ENCODE results near the gene INPP5D. TPM values are rescaled to one million over a fixed set of nuclear protein-coding genes. Genes with fewer than 3 reads are reported as not detected.
"Not testable (repeated sequence)": the region's sequence is repeated elsewhere in the genome, so short reads cannot be mapped to it uniquely, and the experiment has no call there.

The INPP5D gene
- total RNA-seq, 2 donors from 2014 or later, result 14.0 to 19.9 TPM

DNA sequence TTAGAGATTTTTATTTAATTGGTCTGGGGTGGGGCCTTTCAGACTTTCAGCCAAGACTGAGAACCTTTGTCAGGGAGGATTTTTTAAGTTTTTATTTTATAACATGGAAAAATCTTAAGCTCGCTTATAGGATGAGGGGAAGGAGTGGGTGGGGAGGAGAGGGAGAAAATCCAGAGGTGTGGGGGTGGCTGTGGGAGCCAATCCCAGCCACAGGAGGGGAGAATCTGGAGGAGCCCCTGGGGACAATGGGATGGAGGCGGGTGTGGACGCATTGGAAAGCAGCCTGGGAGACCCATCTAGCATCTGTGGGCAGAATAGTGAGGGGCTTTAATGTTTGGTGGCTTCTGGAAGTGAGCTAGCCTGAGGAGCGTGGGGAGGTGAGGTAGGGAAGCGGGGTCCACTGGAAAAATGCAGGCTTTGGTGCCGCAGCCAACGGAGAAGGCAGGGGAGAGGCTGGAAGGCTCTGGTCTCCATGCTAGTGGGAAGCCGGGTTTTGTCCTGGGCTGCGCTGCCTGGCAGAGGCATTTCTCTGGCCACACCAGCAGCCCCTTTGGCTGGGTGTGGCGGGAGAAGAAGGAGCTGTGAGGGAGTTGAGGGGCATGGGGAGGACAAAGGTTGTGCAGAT, 11.5 kb upstream of the INPP5D start:
- intact Hi-C loops (cut with DNase I), result no loop called here
- peak; percentile 47 for DNase-seq (ENCODE audit: low spot score)

DNA sequence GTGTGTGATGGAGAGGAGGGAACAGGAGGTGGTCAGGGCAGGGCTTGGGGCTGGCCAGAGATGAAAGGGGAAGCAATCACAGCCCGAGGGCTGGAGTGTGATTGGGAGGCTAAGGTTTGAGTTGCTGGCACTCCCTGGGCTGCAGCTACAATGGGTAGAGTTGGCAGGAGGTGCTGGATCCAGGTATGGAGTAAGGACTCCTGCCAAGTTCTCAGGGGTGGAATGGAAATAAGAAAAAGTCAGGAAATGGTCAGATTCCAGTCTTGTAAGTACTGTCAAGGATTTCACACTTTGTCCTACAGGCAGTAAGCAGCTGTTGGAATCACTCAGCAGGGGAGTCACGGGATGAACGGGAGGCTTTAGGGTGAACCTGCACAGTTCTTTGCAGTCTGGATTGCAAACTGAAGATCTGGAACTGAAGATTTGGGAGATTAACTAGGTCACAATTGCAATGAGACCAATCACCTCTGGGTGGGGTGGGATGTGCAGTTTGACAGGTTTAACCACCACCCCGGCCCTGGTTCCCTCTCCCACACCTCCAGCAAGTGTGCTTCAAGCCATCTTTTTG, 10.9 kb upstream of the INPP5D start:
- intact Hi-C loops (cut with DNase I), result no loop called here
- peak; percentile 20 for DNase-seq (ENCODE audit: low spot score)

DNA sequence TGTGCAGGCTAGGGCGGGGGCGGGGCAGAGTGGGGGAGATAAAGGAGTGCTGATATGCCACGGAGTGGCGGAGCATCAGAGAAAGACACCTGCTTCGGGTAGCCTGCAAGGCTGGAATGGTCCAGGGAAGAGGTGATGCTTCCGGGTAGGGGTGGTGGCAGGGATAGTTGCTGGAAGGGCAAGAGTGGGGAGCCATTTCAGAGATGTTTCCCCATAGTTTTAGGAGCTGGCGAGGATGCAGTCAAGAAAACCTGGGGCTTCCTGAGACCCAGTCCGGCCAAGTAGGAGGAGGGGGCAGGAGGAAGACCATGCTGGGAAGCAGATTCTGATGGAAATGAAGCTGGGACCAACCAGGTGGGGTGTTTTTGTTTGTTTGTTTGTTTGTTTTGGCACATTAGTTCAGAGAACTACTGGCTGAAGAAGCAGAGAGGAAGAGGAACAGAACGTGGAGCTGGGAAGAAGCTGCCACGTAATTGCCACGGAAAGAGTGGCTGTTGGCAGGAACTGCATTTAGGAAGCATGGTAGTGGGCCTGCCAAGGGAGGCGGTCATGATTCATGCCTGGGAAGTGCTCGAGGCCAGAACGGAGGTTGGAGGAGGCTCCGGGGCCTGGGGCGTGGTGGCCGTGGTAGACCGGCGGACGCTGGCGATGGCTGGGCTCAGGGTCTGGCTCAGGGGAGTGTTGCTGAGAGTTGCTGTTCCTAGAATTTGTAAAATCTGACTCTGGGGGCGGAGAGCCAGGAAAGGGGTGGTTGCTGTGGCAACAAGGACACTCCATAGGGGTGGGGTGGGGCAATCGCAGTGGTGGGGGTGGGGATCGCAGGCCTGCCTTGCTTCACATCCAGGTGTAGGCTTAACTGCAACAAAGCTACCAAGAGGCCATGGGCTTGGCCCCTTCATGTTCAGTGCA, 8.6 kb upstream of the INPP5D start:
- DNase-seq (ENCODE audit: low spot score), result peak; percentile 94
- intact Hi-C loops (cut with DNase I), result no loop called here

DNA sequence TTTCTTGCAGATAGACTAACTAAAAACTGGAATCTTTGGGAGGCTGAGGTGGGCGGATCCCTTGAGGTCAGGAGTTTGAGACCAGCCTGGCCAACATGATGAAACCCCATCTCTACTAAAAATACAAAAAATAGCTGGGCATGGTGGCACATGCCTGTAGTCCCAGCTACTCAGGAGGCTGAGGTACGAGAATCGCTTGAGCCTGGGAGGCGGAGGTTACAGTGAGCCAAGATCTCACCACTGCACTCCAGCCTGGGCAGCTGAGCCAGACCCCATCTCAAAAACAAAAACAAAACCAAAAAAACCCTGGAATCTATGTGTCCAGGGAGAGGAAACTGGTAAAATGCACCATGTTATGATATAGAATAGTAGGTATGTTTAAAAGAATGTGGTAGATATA, 7.6 kb upstream of the INPP5D start:
- intact Hi-C loops (cut with DNase I), result not testable (repeated sequence)
- DNase-seq (ENCODE audit: low spot score), result peak; percentile 19

DNA sequence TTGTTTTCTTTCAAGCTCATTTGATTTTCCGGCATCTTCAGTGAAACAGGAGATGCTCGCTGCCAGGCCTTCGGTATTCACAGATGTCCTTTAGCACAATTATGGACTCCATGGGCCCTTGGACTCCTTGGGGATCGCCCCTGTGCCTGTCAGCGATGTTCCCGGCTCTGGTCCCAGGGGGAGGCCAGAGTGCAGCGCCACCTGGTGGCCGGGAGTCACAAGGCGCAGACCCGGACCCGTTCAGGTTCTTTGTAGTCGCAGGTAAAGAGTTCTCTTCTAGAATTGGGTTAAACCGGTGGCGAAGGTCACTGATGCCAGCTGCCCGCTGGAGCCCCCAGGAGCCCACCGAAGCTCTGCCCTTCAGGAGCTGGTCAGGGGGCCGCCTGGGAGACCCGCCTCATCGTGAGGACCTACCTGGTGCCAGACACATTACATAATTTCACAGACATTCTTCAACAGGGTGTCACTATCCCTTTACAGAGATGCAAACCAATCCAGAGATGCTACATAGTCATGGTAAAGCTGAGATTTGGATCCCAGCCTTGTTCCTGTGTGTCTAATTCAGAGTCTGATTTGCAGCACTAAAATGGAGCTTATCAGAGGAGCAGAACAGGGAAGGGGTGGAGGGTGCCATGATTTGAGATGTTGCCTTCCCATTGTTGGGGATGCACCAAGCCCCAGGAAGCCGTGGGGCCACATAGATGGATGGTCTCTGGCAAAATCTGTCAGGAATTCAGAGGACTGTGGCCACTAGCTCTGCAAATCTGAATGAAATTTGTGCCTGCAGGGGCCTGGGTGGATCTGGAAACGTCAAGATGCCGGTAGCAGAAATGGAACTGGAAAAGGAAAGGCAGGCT, 6.0 kb upstream of the INPP5D start:
- DNase-seq (ENCODE audit: low spot score), result peak; percentile 89

DNA sequence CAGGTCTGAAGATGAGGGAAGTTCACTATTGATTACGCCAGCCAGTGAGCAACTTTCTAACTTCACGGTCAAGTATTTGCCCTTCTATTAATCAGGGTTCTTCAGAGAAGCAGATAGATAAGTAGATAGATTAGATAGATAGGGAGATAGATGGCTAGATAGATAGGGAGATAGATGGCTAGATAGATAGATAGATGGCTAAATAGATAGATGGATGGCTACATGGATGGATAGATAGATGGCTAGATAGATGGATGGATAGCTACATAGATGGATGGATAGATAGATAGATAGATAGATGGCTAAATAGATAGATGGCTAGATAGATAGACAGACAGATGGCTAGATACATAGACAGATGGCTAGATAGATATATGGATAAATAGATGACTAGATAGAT, 4.8 kb upstream of the INPP5D start:
- DNase-seq (ENCODE audit: low spot score), result no peak
- intact Hi-C loops (cut with DNase I), result no loop called here

More for the DNA sequence above, 6.0 kb upstream of the INPP5D start:
- intact Hi-C loops (cut with DNase I), result no loop called here

DNA sequence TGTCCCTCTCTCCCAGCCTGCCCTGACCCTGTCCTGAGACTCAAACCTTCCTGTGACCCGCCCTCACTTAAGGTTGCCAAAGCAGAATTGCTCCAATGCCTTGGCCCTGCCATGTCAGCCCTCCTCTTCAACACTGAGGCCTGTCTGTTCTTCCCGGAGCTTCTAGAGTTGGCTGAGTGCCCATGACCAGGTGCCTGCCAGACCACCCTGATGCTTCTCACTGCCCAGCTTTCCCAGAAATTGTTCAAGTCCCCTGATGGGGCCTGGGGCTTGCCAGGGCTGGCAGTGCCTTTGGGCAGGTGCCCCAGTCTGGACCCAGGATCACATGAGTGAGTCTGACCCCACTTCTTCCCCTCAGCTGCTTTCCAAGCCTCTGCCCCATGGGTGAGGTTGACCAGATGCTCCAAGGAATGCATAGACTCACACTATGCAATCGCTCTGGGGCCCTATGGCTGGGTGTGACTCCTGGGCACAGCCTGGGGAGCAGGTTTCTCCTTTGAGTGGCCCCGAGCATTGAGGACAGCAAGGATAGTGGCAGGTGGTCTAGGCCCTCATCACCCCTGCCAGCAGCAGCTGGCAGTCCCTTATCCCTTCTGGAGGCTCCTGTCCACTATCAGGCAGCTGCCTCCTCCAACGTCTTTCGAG, 3.1 kb upstream of the INPP5D start:
- DNase-seq (ENCODE audit: low spot score), result peak; percentile 45
- intact Hi-C loops (cut with DNase I), result no loop called here

DNA sequence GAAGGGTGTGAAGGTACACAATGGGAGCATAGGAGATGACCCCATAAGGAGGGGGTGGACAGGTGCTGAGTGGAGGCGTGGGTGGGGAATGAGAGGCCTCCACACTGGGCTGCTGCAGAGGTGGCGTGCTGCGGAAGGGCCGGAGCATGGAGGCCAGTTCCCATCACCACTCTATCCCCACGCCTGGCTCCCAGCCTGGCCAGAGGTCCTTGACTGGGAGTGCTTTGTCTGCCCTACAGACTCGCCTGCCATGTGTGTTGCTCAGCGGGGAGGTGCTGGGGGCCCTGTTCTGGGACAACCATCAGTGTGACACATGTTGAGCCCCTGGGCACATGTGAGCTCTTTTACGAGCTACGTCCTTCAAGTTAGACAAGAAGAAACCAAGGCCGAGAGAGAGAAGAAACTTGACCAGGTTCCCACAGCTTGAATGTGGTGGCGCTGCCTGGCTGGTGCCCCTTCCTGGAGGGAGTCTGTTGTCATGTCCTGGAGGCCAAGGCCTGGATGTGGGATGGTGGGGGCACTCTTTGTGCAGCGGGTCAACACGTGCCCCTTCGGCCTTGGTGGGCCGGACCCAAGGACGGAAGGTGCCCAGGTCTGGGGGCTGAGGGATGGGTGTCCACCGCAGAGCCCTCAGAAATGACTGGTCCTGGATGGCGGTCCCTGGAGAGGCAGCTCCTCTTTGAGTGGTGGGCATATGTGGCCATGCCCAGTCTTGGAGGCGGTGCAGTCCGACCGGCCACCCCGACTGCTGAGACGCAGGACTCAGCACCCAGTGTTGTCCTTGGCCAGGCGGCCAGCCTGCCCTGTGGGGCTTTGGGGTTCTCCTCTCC, 1.2 kb upstream of the INPP5D start:
- peak; percentile 74 for DNase-seq (ENCODE audit: low spot score)
- intact Hi-C loops (cut with DNase I), result no loop called here

DNA sequence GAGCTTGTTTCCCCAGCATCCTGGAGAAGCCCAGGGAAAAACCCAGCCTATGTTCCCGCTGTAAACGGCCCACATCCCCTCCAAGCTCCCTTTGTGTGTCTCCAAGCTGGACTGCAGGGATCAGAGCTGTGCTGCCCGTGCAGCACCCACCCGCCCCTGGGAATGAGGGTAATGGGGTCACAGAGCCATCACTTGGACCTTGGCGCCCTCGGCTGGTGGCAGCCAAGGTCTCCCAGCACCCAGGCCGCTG, 670 bp upstream of the INPP5D start:
- no peak for DNase-seq (ENCODE audit: low spot score)
- intact Hi-C loops (cut with DNase I), result no loop called here

DNA sequence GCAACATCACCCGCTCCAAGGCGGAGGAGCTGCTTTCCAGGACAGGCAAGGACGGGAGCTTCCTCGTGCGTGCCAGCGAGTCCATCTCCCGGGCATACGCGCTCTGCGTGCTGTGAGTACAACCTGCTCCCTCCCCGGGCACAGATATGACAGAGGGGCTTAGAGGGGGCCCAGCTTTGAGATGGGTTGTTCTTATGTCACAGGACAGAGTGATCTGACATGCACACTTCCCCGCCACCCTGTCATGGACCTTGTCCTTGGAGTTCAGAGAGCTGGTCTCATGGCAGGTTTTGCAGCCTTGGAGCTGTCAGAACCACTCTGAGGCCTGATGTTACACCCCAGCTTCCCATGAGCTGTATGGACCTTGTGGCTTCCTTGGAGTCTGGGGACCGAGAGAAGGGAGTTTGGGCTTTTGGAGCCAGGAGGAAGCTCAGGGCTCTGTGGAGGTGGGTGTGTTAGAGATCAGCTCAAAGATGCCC, 398 bp downstream of the INPP5D start:
- intact Hi-C loops (cut with DNase I), result no loop called here
- DNase-seq (ENCODE audit: low spot score), result no peak

DNA sequence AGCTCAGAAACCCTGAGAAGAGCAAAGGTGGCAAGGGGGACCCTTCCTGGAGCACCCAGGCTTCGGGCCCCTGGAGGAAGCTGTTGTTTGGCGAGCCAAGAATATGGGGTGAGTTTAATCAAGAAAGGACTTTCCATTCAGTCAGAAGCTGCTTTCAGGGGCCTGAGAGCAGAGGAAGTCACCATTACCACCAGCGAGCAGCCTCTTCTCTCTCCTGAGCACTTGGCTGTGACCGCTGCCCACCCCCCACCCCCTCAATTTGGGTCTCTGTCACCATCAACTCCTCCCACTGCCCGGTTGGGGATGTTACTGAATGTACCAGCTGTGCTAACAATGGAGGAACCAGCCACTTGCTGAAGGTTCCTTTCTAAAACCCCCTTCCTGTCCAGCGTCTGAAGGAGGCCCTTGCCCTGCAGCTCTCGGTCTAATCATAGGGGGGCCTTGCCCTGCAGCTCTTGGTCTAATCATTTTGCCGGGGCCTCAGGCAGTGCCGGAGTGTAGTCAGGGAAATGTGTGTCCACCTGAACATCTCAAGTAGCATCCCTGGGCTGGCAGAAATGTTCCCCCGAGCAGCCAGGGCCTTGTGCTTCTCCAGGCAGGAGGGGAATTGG, 943 bp downstream of the INPP5D start:
- intact Hi-C loops (cut with DNase I), result no loop called here
- peak; percentile 64 for DNase-seq (ENCODE audit: low spot score)

DNA sequence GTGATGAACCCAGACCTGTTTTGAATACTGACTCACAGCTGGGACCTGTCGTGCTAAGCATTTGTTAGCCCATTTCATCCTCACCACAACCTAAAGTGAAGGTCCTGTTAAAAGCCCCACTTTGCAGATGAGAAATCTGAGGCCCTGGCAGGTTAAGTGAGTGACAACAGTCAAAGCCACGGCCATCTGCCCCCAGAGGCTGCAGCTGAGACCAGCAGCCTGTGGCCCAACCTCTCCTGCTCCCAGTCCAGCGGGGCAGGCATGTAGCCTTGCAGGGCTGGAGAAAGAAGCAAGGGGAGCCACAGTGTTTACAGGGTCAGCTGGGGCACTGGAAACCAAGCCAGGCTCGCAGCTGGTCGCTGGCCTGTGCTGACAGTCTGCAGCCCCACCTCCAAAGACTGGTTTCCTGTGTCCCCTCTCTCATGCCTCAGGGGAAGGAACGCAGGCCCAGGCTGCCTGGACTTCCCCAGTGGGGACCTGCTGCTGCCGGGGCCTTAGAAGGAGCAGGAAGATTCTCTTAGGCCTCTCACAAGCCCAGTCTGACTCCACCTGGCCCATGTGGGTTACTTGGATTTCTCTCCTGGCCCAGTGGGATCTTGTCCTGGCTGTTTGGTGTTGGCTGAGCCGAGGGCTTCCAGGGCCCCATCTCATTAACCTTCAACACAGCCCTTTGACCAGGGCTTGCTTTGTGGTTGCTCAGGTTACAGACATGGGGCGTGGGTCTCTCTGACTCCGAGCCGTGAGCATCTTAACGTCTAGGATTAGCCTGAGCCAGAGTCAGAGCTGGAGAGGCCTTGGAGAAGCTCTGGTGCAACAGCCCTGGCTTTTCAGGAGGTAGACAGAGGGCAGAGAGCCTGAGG, 1.7 kb downstream of the INPP5D start:
- intact Hi-C loops (cut with DNase I), result no loop called here
- peak; percentile 86 for DNase-seq (ENCODE audit: low spot score)

DNA sequence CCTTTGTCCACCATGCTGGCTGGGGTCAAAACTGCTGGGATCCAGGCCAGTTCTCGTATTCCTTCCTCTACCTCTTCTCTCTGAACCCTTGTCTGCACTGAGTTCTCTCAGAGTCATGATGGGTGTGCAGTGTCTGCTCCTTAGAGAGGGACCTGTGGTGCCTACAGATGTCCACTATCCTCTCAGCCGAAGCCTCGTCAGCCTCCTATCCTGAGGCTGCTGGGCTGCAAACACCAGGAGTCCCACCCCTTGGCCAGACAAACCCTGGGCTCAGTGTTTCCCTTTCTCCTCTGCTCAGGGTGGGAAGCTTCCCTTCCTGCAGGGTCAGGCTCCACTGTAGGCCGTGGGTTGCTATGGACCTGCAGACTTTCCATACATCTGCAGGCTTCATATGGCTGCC, 2.3 kb downstream of the INPP5D start:
- peak; percentile 76 for DNase-seq (ENCODE audit: low spot score)
- intact Hi-C loops (cut with DNase I), result no loop called here

DNA sequence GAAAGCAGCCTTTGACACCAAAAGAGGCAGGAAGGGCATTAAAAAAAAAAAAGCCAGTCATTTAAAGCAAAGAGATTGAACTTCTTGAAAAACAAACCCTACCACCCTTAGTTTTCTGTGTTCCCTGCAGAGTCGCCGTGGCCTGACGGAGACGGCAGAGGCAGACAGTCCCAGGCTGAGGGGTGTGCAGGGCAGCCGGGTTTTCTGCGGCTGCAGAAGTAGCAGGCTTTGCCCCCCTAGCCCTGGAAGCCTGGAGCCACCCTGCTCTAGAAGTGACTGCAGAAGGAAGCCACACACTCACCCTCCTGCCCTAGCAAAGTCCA, 2.8 kb downstream of the INPP5D start:
- intact Hi-C loops (cut with DNase I), result no loop called here
- DNase-seq (ENCODE audit: low spot score), result peak; percentile 58

DNA sequence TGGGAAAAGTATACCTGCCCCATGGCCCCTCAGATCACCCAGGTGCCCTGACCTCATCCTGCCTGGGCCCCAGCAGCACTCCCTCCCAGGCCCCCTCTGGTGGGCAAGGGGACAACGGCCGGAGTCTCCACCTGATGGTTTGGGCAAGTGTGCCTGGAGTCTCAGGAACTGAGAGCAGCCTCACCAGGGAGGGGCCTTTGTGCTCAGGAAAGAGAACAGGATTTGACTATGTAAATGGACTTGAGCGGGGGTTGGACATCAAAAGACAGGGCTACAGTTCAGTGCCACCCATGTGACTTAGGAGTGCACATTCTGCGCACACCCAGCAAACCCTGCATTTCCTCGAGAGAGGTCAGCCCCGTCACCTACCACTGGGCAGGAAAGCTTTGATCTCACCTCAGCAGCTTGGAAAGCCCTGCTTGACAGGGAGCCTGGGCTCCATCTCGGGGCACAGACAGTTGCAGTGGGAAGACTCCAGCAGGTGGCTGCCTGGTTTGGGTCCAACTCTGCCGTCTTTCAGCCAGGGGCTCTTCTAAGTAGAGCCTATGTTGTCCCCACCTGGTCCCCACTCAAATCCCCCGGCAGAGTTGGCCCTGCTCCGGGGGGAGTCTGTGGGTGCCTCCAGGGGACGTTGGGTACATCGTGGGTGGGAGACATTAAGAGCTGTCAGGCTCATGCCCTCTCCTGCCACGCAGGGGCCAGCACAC, 3.3 kb downstream of the INPP5D start:
- intact Hi-C loops (cut with DNase I), result no loop called here

DNA sequence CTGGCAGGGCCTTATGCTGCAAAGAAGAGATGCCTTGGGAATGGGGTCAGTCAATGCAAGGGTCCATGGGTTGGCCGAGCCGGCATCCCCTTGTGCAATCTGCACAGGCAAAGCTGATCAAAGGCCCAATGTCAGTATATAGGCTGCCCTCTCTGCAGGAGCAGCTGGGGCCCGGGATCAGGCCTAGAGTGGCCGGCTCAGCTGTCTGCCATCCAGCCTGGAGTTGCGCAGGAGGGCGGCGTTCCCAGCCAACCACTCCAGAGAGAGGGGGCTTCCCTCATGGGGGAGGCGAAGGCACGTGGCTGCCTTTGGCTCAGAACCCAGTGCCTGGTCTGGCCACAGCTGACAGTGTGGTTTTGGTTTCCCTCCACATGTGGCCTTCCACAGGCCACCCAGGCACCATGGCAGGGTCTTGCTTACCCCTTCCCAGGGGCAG, 3.9 kb downstream of the INPP5D start:
- intact Hi-C loops (cut with DNase I), result no loop called here
- DNase-seq (ENCODE audit: low spot score), result peak; percentile 73

More for the DNA sequence above, 3.3 kb downstream of the INPP5D start:
- peak; percentile 58 for DNase-seq (ENCODE audit: low spot score)

Data from posterior vena cava (tissue), 2 donors.